Measurements from ENCODE around the gene LKAAEAR1. TPM values are rescaled to one million over a fixed set of nuclear protein-coding genes. Genes with fewer than 3 reads are reported as not detected.

The LKAAEAR1 gene
- polyA plus RNA-seq, 1 donor = 0.19 TPM

DNA sequence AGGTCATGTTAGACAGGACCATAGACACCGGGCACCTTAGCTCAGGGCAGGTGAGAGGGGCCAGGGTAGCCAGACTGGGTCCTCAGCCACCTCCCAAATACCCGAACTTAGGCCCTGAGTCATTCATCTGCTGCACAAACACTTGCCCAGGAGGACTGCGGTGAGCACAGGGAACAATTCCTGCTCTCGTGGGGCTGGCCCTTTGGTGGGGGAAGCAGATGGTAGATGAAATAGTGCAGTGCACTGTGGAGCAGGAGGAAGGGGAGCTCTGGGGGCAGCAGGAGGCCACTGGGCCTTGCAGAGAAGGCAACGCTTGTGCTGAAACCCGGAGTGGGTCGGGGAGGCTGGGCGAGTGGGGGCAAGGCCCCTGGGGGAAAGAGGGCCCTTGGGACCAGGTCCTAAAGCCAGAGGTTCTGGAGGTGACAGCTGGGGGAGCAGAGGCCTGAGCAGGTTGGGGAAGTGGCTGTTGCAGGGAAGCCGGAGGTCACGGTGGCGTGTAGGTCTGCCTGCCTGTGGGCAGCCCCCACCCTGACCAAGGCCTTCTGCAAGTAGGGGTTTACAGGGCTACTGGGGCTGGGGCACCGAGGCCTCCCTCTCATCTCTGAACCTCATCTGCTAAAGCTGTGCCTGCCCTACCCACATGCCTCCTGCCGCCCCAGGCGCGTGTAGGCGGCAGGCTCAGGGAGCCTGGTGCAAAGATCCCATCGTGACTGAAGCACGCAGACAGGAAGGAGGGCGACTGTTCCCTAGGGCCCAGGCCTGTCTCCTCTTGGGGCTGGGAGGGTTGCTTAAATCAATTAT, 27.8 kb upstream of the LKAAEAR1 start:
- no peak overlapping the region for H3K4me3 ChIP-seq (ENCODE audit: low read length)
- H3K9me3 ChIP-seq (ENCODE audit: control insufficient read depth, low read depth, low read length) = no peaks in the 10 kb centered on the region
- H3K4me1 ChIP-seq (ENCODE audit: control insufficient read depth, insufficient read depth, low read length) = no peaks in the 10 kb centered on the region
- no peak for DNase-seq
- no peak overlapping the region for H3K27ac ChIP-seq (ENCODE audit: low read length)
- H3K36me3 ChIP-seq (ENCODE audit: control insufficient read depth, insufficient read depth, low read length) = no peaks in the 10 kb centered on the region
- no CpG with 5 or more reads among the region's 19 CpGs for WGBS (ENCODE audit: insufficient coverage, low lambda C conversion rate)
- peaks cover 8% of the 10 kb centered on the region for H3K27me3 ChIP-seq (ENCODE audit: control insufficient read depth, insufficient read depth, low read length)

DNA sequence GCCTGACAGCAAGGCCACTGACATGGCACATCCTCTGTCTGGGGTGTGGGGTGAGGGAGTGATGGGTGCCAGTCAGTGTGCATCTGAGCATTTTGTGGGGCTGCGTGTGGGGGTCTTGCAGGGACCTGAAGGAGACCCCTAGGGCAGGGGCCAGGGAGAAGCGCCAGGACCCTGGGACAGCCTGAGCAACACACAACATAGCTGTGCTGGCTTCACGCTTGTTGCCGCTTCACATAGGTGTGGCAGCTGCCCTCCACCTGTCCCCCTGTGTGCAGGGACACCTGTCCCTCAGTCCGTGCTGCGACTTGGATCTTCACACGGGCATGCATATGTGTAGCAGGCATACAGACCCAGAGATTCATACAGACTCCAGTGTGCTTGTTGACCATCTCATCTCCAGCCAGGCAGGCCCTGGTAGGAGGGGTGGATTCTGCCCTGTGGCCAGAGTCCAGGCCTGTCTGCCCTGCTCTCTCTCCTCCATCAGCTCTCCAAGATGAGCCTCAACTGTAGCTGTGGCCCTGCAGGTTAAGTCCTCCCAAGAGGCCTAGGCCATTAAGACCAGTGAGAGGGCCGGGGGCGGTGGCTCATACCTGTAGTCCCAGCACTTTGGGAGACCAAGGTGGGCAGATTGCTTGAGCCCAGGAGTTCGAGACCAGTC, 26.3 kb upstream of the LKAAEAR1 start:
- Histone ChIP-seq H3K4me1 (ENCODE audit: control insufficient read depth, insufficient read depth, low read length) (no peaks in the 10 kb centered on the region), H3K4me3 (ENCODE audit: low read length) (no peak overlapping the region), H3K27me3 (ENCODE audit: control insufficient read depth, insufficient read depth, low read length) (peaks cover 8% of the 10 kb centered on the region), H3K9me3 (ENCODE audit: control insufficient read depth, low read depth, low read length) (no peaks in the 10 kb centered on the region), H3K27ac (ENCODE audit: low read length) (no peak overlapping the region), H3K36me3 (ENCODE audit: control insufficient read depth, insufficient read depth, low read length) (no peaks in the 10 kb centered on the region)
- WGBS (ENCODE audit: insufficient coverage, low lambda C conversion rate) = no CpG with 5 or more reads among the region's 10 CpGs
- DNase-seq = no peak

DNA sequence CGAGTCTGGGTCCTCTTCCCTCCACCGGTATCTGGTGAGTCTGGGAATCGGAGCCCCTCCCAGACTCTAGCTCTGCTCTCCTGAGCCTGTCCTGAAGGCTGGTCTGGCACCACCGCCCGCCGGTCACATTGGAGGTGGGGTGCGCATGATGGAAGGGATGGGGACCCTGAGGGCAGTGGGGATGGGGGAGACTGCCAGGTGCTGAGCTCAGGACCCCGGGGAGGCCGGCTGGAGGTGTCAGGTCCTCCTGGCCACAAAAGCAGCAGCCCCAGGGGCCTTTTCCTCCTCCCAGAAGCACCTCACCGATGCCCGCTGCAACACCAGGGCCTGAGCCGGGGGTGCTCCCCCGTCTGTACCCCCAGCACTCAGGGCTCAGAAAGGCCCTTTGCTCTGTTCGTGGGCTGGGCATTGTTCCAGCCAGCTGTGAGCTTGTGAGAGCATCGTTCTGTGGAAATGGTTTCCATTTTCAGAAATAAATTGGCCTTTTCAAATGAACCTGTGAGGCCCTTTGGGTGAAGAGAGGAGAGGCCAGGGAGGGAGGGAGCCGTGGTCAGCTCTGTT, 25.7 kb upstream of the LKAAEAR1 start:
- no peaks in the 10 kb centered on the region for H3K4me1 ChIP-seq (ENCODE audit: control insufficient read depth, insufficient read depth, low read length)
- H3K27me3 ChIP-seq (ENCODE audit: control insufficient read depth, insufficient read depth, low read length) = peaks cover 8% of the 10 kb centered on the region
- no peak overlapping the region for H3K4me3 ChIP-seq (ENCODE audit: low read length)
- no peak overlapping the region for H3K27ac ChIP-seq (ENCODE audit: low read length)
- no peaks in the 10 kb centered on the region for H3K9me3 ChIP-seq (ENCODE audit: control insufficient read depth, low read depth, low read length)
- WGBS (ENCODE audit: insufficient coverage, low lambda C conversion rate) = no CpG with 5 or more reads among the region's 16 CpGs
- H3K36me3 ChIP-seq (ENCODE audit: control insufficient read depth, insufficient read depth, low read length) = no peaks in the 10 kb centered on the region
- no peak for DNase-seq

DNA sequence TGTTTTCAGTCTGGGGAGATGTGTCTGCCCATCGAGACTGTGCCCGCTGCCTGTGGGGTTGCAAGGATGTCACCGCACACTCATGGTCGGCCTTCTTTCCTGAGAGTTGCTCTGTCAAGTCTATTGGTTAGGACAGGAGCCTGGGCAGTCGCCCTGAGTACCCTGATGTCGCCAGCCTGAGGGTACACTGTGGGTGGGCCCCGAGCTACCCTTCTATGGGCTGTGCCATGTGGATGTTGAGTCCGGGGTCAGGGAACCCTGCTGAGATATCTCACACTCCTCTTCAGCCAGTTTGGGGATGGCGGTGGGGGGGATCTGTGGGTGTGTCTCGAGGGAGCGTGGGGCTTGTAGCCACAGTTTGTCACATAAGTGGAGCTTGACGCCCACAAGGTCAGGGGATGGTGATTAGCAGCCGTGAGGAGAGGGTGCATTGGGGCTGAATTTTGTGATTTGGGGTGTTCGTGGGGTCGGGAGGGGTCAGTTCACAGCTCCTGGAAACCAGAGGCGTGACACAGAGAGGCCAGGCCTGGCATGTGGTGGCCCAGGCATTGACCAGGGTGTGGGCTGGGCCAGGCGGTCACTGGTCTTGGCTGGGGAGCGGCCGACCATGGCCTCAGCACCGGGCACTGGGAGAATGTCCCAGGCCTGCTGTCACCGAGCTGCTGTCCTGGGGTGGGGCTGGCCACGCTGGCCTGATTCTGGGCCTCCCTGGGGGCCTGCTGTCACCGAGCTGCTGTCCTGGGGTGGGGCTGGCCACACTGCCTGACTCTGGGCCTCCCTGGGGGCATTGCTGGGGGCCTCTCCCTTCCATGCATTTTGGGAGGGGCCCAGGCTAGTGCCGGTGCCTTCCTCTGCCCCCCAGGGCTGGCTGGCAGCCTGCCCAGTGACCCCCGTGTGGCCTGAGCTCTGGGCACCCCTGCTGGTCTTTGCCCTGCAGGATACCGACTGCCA, 24.8 kb upstream of the LKAAEAR1 start:
- WGBS (ENCODE audit: insufficient coverage, low lambda C conversion rate) = no CpG with 5 or more reads among the region's 26 CpGs
- no peaks in the 10 kb centered on the region for H3K4me1 ChIP-seq (ENCODE audit: control insufficient read depth, insufficient read depth, low read length)
- peaks cover 11% of the 10 kb centered on the region for H3K27me3 ChIP-seq (ENCODE audit: control insufficient read depth, insufficient read depth, low read length)
- no peak overlapping the region for H3K4me3 ChIP-seq (ENCODE audit: low read length)
- no peaks in the 10 kb centered on the region for H3K9me3 ChIP-seq (ENCODE audit: control insufficient read depth, low read depth, low read length)
- H3K27ac ChIP-seq (ENCODE audit: low read length) = no peak overlapping the region
- no peak for DNase-seq
- H3K36me3 ChIP-seq (ENCODE audit: control insufficient read depth, insufficient read depth, low read length) = no peaks in the 10 kb centered on the region

DNA sequence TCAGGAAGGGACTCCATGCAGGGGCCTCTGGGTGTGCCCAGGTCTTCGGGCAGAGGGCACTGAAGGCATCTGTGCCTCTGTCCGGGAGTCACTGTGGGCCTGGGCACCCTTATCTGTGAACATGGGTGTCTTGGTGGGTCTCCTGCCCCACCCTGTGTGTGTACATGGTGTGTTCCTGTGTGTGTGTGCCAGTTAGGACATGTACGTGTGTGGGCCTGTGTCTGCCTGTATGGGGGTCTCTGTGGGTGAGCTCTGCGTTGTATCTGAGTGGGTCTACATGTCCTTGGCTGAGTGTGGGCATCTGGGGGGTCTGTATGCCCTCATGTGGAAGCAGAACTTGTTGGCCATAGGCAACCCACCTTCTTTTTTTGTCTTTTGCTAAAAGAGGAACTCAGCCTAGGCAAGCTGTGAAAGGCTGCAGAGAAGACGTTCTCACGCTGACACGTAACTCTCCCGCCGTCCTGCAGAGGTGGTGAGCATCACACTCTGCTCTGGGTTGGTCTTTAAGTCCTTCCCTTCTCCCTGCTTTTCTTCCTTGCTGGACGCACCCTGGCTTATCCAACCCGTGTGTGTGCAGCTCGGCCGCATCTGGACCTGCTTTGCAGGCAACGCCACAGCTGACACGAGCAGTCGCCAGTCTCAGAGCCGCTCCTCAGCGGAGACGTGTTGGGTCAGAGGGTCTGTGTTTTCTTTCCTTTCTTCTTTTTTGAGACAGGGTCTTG, 23.7 kb upstream of the LKAAEAR1 start:
- H3K4me3 ChIP-seq (ENCODE audit: low read length) = no peak overlapping the region
- H3K27me3 ChIP-seq (ENCODE audit: control insufficient read depth, insufficient read depth, low read length) = peaks cover 22% of the 10 kb centered on the region
- DNase-seq = no peak
- no CpG with 5 or more reads among the region's 19 CpGs for WGBS (ENCODE audit: insufficient coverage, low lambda C conversion rate)
- no peaks in the 10 kb centered on the region for H3K36me3 ChIP-seq (ENCODE audit: control insufficient read depth, insufficient read depth, low read length)
- no peak overlapping the region for H3K27ac ChIP-seq (ENCODE audit: low read length)
- H3K4me1 ChIP-seq (ENCODE audit: control insufficient read depth, insufficient read depth, low read length) = no peaks in the 10 kb centered on the region
- no peaks in the 10 kb centered on the region for H3K9me3 ChIP-seq (ENCODE audit: control insufficient read depth, low read depth, low read length)

DNA sequence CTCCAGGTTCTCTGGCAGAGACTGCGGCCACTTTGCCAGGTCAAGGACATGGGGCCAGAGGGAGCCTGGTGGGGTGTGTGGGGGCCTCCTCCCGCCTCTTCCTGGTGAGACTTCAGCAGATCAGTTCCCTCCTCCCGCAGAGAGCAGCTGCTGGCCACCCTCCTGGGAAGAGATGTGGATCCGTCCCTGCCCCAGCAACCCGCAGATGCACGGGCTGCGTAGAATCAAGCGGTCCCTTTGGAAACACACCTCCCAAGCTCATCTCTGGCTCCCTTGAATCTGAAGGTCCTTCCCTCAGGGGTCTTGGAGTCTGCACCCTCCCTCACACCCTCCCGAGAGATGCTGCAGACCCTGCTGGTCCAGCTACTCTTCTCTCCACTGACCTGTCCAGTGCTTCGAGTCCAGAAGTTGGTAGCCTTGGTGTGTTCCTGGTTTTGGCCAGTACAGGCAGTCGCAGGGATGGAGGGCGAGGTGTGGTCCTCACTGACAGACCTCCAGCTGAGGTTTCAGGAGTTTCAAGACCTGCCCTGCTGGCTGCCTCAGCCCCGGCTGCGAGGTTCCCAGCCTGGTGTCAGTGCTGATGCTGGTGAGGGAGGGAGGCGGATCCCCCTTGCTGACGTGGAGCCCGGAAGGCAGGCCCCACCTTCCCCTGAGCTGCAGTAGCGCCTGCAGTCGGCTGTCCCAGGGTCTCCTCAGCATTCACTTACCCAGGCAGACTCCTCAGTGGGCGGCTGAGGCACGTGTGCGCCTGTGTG, 23.0 kb upstream of the LKAAEAR1 start, which contains the start of gene NPBWR2:
Gene NPBWR2 (minus strand): TSS at position 585 of the 755 bp plus-strand sequence. CDS start 734 bp downstream, outside the sequence.
- H3K27ac ChIP-seq (ENCODE audit: low read length) = no peak within 1 kb of the TSS
- WGBS (ENCODE audit: insufficient coverage, low lambda C conversion rate) = no CpG with 5 or more reads among the region's 22 CpGs

DNA sequence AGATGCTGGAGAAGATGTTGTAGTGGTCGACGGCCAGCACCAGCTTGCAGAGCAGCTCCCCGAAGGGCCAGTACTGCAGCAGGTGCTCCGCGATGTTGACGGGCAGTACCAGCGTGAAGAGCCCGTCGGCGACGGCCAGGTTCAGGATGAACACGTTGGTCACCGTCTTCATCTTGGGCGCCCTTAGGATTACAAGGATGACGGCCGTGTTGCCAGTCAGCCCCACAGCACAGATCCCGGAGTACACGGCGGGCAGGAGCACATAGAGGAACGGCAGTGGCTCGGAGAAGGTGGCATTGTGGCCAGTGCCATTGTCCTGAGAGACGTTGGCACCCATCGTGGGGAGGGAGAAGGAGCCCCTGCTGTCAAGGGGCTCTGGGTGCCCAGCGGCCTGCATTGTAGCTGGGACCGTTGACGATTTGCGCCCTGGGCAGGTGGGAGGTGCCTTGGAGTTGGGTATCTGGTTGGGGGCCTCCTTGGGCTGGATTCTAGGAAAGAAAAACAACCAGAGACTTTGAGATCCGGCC, 22.3 kb upstream of the LKAAEAR1 start:
- H3K27me3 ChIP-seq (ENCODE audit: control insufficient read depth, insufficient read depth, low read length) = peaks cover 36% of the 10 kb centered on the region
- H3K4me3 ChIP-seq (ENCODE audit: low read length) = no peak overlapping the region
- no peak overlapping the region for H3K27ac ChIP-seq (ENCODE audit: low read length)
- 80% methylated on average over 1 of the region's 28 CpGs for WGBS (ENCODE audit: insufficient coverage, low lambda C conversion rate)
- no peak for DNase-seq
- H3K9me3 ChIP-seq (ENCODE audit: control insufficient read depth, low read depth, low read length) = no peaks in the 10 kb centered on the region
- H3K4me1 ChIP-seq (ENCODE audit: control insufficient read depth, insufficient read depth, low read length) = no peaks in the 10 kb centered on the region
- no peaks in the 10 kb centered on the region for H3K36me3 ChIP-seq (ENCODE audit: control insufficient read depth, insufficient read depth, low read length)

More for the DNA sequence above, 23.0 kb upstream of the LKAAEAR1 start, which contains the start of gene NPBWR2:
- no peaks in the 10 kb centered on the region for H3K36me3 ChIP-seq (ENCODE audit: control insufficient read depth, insufficient read depth, low read length)
- H3K9me3 ChIP-seq (ENCODE audit: control insufficient read depth, low read depth, low read length) = no peaks in the 10 kb centered on the region
- H3K4me1 ChIP-seq (ENCODE audit: control insufficient read depth, insufficient read depth, low read length) = no peaks in the 10 kb centered on the region
- no peak for DNase-seq
- no peak within 1 kb of the TSS for H3K4me3 ChIP-seq (ENCODE audit: low read length)
- H3K27me3 ChIP-seq (ENCODE audit: control insufficient read depth, insufficient read depth, low read length) = peaks cover 29% of the 10 kb centered on the region

DNA sequence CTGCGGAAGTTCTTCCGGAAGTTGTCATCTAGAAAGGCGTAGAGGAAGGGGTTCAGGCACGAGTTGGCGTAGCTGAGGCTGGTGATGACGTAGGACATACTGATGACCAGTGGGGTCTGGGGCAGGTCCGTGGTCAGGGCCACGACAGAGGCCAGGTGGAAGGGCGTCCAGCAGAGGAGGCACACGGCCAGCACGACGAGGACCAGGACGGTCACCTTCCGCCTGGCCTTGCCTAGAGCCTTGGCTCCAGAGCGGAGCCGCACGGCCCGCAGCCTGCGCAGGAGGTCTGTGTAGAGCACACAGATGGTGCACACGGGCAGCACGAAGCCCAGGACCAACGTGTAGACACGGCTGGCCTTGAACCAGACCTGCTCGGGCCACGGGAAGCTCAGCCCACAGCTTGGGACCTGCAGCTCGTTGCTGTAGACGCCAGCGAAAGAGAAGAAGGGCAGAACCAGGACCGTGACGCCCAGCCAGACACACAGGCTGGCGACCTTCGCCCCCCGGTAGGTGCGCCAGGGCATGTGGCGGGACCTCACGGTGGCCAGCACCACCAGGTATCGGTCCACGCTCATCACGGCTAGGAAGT, 21.7 kb upstream of the LKAAEAR1 start:
- Histone ChIP-seq H3K27me3 (ENCODE audit: control insufficient read depth, insufficient read depth, low read length) (peaks cover 41% of the 10 kb centered on the region), H3K4me3 (ENCODE audit: low read length) (no peak overlapping the region), H3K27ac (ENCODE audit: low read length) (no peak overlapping the region), H3K9me3 (ENCODE audit: control insufficient read depth, low read depth, low read length) (no peaks in the 10 kb centered on the region), H3K36me3 (ENCODE audit: control insufficient read depth, insufficient read depth, low read length) (no peaks in the 10 kb centered on the region), H3K4me1 (ENCODE audit: control insufficient read depth, insufficient read depth, low read length) (no peaks in the 10 kb centered on the region)
- WGBS (ENCODE audit: insufficient coverage, low lambda C conversion rate) = no CpG with 5 or more reads among the region's 39 CpGs
- no peak for DNase-seq

All from large intestine (tissue), 3 donors.